ENCODE measurements around the gene CRADD.
"Not testable (repeated sequence)": the region's sequence is repeated elsewhere in the genome, so short reads cannot be mapped to it uniquely, and the experiment has no call there.

Gene CRADD

DNA sequence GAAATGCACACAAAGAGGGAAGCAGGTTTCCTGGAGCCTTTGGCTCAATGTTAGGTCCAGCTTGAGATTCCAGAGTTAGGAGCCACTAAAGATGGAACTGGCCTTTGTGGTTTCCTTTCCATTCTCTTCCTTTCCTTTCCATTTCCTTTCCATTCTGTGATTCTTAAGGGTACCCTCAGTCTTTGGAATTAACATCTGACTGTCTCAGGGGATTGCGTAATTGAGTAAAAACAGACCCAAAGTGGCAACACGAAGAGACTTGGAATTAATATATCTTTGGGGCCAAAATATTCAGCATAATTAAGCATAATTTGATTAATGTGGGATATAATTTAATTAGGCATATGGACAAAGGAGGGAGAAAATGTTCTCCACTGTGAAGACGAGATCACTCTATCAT, 205.6 kb downstream of the CRADD start:
- DNase-seq = no peak

DNA sequence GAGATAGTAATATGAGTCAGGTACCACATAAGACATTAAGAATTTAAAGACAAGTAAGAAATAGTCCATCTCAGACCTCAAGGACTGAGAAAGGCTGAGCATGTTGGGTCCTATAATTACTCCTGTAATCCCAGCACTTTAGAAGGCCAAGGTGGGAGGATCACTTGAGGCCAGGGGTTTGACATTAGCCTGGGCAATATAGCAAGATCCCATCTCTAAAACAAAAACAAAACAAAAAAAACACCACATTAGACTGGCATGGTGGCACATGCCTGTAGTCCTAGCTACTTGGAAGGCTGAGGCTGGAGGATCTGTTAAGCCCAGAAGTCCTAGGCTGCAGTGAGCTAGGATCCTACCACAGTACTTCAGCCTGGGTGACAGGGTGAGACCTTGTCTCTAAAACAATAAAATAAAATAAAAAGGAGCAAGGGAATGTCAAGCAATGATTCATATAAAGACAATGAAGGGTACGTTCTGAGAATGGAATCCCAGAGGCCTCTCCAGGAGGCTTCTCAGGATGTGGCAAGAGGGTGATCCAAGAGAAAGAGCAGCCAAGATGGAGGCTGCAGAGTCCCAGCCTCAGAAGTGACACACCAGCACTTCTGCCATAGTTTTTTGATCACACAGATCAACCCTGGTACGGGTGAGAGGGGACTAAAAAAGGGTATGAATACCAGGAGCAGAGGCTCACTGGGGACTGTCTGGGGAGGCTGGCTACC, 206.4 kb downstream of the CRADD start:
- no peak for DNase-seq

DNA sequence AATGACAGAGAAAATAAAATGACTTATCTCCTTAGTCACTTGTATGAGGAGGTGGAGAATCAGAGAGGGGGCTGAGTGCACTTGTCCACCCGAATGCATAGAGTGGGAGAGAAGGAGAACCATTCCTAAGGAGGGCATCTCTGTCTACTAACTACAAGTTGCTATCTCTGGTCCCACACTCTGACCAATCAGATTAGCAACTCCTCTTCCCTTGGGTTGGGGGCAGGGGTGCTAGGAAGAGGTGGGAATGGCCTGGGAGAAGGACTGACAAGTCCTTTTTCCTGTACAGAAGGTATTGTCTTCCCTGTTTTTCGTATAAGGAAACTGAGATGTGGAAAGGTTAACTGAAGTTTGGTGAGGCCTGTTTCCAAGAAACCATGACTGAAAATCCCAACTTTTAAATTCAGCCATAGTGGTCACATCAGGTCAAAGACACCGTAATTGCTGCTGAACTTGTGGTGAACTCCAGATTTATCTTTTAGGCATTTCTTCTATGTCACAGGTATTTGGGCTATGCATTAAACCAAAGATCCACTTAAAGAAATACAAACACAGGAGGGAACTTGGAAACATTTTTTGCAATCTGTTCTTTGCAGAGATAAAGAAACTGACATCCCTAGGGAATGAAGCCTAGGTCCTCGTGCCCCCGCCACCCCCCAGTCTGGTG, 207.8 kb downstream of the CRADD start:
- no peak for DNase-seq

DNA sequence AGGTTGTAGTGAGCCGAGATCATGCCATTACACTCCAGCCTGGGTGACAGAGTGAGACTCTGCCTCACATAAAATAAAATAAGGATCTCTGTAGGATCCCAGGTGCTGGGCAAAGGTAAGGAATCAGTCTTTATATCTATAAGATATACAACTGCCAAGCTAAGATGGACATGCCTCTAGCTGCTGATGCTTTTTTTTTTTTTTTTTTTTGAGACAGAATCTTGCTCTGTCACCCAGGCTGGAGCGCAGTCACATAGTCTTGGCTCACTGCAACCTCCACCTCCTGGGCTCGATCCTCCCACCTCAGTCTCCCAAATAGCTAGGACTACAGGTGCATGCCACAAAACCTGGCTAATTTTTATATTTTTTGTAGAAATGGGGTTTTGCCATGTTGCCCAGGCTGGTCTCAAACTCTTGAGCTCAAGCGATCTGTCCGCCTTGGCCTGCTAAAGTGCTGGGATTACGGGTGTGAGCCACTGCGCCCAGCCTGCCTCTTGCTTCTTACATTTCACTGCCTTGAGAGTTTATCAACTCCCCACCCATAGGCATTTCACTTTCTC, 208.9 kb downstream of the CRADD start:
- DNase-seq = not testable (repeated sequence)

DNA sequence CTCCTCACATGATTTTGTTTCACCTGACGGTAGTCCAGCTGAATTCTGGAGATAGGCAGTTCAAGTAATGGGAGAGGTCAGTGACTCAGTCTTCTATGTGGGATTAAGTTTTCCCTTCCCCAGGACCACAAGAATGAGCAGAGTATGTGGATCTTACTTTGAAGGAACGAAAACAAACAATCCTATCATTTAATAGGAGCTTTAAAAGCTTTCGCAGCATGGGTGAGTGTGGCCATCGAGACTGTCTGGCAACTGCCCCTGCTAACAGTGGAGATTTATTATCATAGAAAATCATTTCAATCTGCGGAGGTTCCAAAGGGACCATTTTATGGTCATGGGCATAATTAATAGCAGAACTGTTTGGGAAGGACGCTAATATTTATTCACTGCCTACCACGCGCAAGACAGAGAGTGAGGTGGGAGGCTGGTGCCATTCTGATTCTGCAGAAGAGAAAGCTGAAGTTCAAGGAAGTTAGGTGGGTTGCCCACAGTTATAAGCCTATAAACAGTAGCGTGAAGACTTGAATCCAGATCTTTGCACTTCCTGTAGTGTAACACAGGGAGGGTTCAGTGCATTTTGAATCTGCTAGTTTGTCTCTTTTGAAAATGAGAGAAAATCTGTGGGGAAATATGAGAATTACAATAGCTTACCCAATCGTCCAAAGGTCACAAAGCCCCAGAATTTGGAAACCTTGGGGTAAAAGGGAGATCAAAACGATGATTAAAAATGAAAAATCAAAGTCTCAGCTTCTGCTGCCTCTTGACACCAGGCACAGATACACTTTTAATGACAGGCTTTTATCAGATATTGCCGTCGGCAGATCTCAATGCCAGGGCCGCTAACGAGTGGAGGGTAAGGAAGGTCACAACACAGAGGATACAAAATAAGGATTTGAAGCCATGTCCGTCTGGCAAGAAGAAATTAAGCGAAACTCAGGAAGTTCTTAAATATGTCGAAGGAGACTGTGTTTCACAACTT, 209.6 kb downstream of the CRADD start:
- DNase-seq = no peak

DNA sequence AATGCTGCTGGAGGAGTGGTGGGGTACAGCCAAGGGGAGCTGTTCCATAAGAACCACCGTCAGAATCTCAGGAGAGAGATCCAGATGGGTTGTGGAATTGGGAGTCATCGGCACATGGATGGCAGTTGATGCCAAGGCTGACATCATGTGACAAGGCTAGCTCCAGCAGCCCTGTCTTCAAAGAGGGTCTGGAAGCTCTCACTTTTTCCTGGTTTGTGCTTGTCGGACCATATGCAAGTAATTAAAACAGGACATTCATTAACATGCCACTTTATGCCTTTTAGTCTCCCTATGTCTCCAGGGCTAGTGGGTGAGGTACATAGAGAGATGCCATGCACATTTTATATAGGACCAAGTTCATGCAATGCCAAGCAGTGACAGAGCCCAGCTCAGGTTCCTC, 211.8 kb downstream of the CRADD start:
- DNase-seq = no peak

DNA sequence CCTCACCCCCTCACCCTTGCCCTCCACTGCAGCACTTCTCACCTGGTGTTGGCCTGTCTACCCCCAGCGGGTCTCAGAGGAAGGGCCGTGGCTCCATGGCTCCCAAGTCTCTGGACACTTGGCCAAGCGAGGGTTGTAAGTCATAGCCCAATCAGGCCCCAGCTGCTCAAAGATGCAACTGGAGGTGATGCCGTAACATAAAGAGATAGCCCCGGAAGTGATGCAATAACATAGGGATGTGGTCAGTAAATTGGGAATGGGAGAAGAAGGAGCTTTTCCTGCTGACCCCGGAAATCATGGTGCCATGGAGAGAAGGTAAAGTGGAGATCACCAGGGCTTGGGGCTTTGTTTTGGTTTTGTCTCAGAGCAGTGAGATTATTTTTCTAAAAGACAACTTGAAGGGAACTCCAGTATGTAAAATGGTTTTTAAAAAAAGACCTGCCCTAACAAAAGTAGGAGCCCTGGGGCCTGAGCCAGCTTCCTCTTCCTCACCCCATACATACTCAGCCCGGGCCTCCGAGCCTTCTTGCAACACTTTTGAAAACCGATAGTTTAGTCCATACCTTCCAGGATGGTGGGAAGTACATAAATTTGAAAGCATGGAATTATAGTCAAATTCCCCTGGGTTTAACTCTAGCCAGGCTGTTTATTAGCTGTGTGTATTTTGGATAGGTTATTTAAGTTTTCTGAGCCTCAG, 212.5 kb downstream of the CRADD start:
- no peak for DNase-seq

DNA sequence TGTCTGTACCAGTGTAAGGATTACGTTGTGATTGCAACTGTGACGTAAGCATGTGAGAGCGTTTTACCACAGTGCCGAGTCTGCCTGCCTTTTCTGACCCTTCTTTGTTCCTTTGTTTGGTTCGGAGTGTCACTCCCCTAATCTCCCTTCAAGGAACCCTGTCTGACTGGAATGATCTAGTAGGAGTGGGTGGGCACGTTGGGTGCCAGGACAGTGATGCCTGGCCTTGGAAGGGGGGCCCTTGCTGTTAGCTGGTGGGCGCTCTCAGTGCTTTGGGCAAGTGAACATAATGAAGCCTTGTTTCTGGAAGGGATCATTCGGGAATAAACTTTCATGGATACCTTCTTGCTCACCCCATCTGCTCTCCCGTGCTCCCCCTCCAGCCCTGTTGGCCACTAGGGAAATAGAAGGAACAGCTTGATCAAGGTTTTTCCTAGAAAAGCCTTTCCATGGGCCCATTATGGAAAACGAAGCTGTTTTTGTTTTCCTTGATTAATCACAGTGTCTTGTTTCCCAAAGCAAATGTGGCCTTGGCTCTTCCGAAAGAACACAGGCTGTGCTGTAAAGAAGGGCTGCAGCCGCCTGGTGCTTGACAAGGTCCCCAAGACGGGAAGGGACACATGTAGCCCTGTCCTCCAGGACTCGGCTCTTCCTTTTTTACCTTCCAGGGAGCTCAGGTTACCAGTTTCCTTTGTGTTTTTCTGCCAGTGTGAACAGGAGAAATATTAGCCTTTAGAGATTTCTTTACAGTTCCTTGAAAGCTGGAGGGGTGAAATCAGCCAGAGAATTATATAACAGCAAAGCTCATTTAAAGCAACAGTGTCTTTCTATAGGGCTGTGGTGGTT, 215.5 kb downstream of the CRADD start:
- no peak for DNase-seq

DNA sequence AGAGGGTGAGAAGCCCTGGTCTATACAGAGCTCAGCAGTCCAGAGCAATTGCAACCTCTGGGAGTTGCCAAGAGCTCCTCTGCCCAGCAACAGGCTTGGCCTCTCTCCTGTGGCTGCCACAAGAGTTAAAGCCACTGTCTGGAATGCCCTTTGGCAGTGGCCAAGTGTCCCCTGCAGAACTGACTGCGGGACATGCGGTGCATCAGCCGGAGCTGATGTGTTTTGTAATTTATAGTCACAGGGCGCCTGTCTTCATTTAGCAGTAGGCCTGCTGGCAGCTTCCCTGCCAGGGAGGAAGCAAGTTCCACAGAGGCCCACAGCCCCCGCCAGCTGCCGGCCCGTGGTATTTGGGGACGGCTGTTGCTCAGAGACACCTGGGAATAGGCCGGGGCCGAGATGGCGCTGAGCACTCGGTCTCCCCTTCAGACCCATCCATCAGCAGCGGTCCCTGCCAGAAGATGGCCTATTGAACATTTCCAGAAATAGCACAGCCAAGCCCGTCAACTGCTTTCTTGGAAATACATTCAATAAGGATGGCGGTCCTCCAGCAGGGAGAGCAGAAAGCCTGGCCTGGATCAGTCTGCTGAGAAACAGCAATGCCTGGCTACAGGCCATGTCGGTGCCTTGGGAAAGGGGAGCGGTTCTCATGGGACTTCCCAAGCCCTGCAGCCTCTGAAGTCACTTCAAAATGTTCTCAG, 217.4 kb downstream of the CRADD start:
- no peak for DNase-seq

DNA sequence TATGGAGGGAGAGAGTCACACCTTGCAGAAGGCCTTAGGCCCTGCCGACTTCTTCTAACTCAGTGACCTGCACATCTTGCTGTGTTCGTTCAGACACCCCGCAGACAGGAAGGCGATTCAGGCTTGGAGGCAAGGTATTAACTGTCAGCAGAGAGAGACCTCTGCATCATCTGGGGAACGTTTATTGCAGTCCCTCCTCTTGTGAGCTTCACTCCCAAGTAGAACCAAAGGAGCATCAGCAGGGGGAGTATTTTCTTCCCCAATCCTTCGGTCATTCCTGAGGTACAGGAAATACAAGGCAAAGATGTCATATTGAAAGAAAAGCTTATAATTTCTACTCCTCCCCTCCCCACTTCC, 217.9 kb downstream of the CRADD start:
- no peak for DNase-seq

DNA sequence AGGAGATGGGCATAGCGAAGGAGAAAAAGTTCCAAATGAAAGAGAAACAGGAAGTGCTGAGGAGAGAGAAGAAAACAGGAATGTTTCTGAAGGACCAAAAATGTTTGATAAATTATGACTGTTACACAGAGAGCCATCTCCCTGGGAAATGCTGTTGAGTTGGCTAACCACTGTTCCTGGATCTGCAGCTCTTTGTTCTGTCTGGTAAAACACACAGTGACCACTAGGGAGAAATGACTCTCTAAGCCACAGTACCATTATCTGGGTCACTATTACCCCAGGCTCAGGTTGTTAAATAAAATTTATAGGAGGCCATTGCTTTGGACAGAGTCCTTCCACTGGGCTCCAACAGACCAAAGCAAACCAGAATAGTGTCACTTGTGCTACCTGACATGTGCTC, 219.3 kb downstream of the CRADD start:
- no peak for DNase-seq

DNA sequence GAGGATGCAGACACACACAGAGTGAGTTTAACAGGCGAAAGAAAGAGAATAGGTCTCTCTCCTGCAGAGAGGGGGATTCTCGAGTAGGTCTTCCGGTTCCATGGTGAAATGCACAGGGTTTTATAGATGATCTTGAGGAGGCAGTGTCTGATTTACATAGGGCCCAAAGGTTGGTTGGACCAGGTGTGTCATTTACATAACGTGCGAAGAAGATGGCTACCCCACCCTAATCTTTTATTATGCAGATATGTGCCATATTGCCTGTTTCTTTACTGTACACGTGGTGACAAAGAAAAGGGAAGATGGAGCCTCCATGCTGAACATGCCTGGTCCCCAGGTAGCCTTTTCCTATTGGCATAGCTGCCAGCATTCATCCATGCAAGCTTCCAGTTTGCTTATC, 219.8 kb downstream of the CRADD start:
- no peak for DNase-seq

DNA sequence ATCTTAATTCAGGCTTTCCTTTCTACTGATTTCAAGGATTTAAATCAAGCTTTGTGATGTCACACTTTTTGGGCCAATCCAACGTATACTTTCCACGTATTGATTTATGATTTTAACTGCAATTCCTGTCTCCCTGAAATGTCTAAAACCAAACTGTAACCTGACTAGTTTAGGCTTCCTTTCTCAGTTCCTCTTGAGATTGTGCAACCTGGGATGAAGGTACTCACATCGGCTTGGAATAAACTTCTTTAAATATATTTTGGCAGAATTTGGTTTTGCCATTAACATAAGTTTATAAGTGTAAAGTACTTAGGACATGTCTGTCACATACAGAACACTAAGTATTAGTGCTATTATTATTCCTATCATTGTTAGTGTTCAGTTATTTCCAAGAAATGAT, 224.6 kb downstream of the CRADD start:
- DNase-seq = no peak

DNA sequence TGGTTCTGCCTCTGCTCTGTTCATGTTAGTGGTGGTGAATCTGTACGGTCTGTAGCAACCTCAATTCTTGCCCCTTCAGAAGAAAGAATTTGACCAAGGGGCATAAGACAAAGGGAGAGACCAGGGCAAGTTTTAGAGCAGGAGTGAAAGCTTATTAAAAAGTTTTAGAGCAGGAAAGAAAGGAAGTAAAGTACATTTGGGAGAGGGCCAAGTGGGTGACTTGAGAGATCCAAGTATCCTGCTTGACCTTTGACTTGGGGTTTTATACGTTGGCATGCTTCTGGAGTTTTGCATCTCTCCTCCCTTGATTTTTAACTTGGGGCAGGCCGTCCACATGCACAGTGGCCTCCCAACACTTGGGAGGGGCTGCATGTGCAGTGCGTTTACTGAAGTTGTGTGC, 225.0 kb downstream of the CRADD start:
- DNase-seq = no peak

DNA sequence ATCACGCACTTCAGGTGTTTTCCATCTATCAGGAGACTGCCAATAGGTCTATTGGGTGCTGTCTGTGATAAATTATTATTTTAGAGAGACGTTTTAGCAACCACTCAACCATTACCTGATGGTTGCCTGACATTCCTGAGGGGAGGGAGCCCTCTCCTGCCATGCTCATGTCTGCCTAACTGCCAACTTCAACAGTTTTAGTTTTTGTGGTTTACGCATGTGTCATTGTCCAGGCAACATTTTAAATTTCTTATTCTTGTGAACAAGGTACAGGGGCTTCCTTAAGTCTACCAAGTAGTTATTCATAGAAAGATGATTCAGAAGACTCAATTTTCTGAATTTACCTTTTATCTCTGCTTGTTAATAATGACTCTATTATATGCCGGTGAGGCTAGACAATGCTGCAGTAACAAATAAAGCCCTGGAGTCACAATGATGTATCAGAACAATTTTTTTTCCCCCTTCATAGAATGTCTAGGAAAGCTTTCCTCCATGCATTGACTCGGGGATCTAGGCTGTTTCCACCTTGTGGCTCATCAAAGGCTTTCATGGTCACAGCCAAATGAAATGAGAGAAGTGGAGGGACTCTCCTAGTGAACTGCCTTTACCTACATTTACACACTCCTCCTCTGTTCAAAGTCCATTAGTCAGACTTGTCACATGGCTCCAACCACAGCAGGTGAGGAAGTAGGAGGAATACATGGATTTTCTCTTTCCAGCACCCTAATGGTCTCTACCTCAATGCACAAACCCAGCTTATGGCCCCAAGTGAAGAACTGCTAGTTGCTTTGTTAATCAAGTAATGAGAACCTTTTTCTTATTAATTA, 225.8 kb downstream of the CRADD start:
- DNase-seq = no peak

DNA sequence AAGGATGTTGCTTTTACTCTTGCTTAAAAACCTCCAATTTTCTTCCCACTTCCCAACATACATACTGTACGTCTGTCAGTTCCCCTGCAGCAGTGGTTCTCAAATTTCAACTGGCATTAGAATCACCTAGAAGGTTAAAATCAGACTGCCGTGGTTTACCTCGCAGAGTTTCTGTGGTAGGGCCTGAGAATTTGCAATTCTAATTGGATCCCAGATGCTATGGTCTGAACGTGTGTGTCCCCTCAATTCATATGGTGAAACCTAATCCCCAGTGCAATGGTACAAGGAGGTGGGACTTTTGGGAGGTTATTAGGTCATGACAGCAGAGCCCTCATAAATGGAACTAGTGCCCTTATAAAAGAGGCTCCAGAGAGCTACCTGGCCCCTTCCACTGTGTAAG, 226.9 kb downstream of the CRADD start:
- DNase-seq = no peak

DNA sequence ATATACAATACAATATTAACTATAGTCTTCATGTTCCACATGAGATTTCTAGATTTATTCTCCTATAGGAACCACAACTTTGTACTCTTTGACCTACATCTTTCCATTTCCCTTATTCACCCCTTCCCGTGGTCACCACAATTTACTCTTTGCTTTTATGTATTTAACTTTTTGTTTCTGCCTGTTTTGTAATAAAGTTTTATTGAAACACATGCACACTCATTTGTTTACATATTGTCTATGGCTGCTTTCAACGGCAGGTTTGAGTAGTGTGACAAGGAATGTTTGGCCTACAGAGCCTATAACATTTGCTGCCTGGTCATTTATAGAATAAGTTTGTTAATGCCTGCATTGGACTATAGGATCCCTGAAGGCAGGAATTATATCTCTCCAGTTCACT, 231.1 kb downstream of the CRADD start:
- DNase-seq = no peak

DNA sequence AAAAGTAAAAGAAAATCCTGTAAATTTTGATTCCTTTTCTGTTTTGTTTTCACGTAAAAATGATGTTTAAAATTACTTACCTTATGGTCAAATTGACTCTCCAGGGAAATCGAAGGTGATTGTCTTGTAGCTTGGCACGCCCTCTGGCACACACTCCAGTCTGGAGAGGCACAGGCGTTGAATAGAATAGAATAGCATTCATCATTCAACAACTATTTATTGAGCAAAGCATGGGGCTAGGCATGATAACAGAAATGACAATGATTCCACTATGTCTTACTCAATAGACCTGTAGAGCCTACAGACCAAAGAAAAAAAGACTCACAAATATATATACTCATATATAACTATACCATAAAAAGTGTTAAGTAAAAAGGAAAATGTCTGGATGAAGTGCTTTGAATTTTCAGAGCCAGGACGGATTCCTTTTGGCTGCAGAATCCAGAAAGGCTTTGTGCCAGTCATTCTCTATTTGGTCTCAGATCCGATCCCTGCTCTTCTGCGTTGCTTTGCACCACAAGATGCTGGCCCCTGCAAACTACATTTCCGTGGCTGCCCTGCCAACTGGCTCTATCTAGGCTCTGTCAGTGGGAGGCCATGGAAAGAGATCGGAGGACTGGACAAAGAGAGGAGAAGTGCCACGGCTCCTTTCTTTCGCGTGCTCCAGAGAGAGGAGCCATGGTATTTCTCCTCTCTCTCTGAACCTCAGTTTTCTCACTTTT, 231.8 kb downstream of the CRADD start:
- no peak for DNase-seq

DNA sequence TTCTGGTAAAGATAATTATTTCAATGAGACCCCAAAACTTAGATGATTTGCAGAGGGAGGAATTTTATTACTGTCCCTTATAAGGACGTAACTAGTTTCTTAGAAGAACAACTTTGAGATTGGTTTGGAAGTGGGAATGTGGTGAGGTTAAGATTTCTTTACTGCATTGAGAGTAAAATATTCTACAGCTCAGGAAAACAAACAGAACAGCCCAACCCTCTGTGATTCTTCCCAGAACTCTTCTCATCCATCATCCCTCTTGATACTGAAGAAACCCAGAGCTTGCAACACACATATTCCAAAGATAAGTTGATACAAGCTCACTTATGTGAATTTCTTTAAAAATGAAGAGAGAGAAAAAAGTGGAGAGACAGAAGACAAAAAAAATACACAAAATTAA, 234.2 kb downstream of the CRADD start:
- DNase-seq = no peak

All from activated effector memory CD4-positive, alpha-beta T cell treated with Interleukin-2 at 50 U/mL for 16 hours (primary cell).